ENCODE results near the gene OSBPL8.

DNA sequence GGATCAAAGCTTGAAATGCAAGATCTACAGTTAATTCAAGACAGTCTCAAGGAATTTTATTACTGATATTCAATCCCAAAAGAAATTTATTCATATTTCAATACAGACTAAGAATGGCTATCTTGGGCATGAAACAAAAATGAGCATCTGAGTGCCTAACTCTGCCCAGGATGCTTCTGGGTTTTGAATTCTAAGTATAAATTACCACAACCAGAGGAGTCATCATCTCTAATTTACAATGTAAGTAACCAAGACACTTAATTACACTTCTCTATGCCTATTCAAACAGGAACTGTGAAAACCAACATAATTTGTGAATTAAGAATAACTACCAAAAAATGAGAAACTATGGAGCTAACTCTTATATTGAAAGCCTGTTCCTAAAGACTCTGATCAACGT is 14.1 kb downstream of the OSBPL8 start:
- TF ChIP-seq, protein P1, sequence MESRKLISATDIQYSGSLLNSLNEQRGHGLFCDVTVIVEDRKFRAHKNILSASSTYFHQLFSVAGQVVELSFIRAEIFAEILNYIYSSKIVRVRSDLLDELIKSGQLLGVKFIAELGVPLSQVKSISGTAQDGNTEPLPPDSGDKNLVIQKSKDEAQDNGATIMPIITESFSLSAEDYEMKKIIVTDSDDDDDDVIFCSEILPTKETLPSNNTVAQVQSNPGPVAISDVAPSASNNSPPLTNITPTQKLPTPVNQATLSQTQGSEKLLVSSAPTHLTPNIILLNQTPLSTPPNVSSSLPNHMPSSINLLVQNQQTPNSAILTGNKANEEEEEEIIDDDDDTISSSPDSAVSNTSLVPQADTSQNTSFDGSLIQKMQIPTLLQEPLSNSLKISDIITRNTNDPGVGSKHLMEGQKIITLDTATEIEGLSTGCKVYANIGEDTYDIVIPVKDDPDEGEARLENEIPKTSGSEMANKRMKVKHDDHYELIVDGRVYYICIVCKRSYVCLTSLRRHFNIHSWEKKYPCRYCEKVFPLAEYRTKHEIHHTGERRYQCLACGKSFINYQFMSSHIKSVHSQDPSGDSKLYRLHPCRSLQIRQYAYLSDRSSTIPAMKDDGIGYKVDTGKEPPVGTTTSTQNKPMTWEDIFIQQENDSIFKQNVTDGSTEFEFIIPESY (IDR thresholded peaks at IDR 0.05), result no peak
- TF ChIP-seq POLR2A (IDR thresholded peaks at IDR 0.05; ENCODE audit: low read depth, low read length) (no peak), FOXK2 (IDR thresholded peaks at IDR 0.05) (no peak), FOXM1 (IDR thresholded peaks at IDR 0.05; ENCODE audit: low read depth, low read length) (no peak), SIN3A (IDR thresholded peaks at IDR 0.05; ENCODE audit: low read depth, low read length) (no peak)
- TF ChIP-seq, protein P2, sequence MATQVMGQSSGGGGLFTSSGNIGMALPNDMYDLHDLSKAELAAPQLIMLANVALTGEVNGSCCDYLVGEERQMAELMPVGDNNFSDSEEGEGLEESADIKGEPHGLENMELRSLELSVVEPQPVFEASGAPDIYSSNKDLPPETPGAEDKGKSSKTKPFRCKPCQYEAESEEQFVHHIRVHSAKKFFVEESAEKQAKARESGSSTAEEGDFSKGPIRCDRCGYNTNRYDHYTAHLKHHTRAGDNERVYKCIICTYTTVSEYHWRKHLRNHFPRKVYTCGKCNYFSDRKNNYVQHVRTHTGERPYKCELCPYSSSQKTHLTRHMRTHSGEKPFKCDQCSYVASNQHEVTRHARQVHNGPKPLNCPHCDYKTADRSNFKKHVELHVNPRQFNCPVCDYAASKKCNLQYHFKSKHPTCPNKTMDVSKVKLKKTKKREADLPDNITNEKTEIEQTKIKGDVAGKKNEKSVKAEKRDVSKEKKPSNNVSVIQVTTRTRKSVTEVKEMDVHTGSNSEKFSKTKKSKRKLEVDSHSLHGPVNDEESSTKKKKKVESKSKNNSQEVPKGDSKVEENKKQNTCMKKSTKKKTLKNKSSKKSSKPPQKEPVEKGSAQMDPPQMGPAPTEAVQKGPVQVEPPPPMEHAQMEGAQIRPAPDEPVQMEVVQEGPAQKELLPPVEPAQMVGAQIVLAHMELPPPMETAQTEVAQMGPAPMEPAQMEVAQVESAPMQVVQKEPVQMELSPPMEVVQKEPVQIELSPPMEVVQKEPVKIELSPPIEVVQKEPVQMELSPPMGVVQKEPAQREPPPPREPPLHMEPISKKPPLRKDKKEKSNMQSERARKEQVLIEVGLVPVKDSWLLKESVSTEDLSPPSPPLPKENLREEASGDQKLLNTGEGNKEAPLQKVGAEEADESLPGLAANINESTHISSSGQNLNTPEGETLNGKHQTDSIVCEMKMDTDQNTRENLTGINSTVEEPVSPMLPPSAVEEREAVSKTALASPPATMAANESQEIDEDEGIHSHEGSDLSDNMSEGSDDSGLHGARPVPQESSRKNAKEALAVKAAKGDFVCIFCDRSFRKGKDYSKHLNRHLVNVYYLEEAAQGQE (IDR thresholded peaks at IDR 0.05; ENCODE audit: low read depth, low read length), result no peak

All from GM12878 (cell line).